HepG2 (cell line): ENCODE data around the gene PTPRQ.

Source experiments
- ATF2 ChIP-seq: sonication (generic); formaldehyde crosslinking; IDR thresholded peaks from 2 replicates; pipeline ENCODE4 v1.4.0; 2020; ENCODE audit warnings: missing genetic modification reagents
- CTCF ChIP-seq: sonication (generic); formaldehyde crosslinking; IDR thresholded peaks from 2 replicates; pipeline ENCODE4 v1.5.0; 2020; ENCODE audit warnings: mild to moderate bottlenecking, missing genetic modification reagents, moderate library complexity
- DDIT3 ChIP-seq: sonication (generic); formaldehyde crosslinking; IDR thresholded peaks from 2 replicates; pipeline ENCODE4 v1.4.0; 2020; ENCODE audit warnings: mild to moderate bottlenecking, missing genetic modification reagents
- JDP2 ChIP-seq: sonication (generic); formaldehyde crosslinking; IDR thresholded peaks from 2 replicates; pipeline ENCODE4 v1.8.1; 2022; ENCODE audit warnings: missing genetic modification reagents, borderline replicate concordance
- MED13 ChIP-seq: sonication (generic); formaldehyde crosslinking; IDR thresholded peaks from 2 replicates; pipeline ENCODE4 v1.5.0; 2020; ENCODE audit warnings: missing genetic modification reagents
- POLR2A ChIP-seq, 2 experiments: IDR thresholded peaks; 2 replicates each; pipeline ENCODE4 v1.6.1; 2011; ENCODE audit warnings: low read depth in 2 of 2, low read length in 2 of 2, mild to moderate bottlenecking in 1 of 2, moderate library complexity in 1 of 2; ENCODE audit not compliant: insufficient read depth in 1 of 2
- SP1 ChIP-seq, 2 experiments: fragments of 450-650 bp in 1 of 2; sonication (generic) in 1 of 2; formaldehyde crosslinking in 1 of 2; IDR thresholded peaks; 2 replicates each; pipeline versions ENCODE4 v1.4.0 to v1.6.1; 2016 to 2020; ENCODE audit warnings: missing genetic modification reagents in 1 of 2
- TAF1 ChIP-seq: sonication (generic); formaldehyde crosslinking; IDR thresholded peaks from 2 replicates; pipeline ENCODE4 v1.4.0; 2020; ENCODE audit warnings: missing genetic modification reagents
- ZBTB2 ChIP-seq: sonication (generic); formaldehyde crosslinking; IDR thresholded peaks from 2 replicates; pipeline ENCODE4 v1.8.0; 2022; ENCODE audit warnings: low read depth, missing genetic modification reagents
- ZMYM2 ChIP-seq: sonication (generic); formaldehyde crosslinking; IDR thresholded peaks from 2 replicates; pipeline ENCODE4 v1.8.0; 2022; ENCODE audit warnings: mild to moderate bottlenecking, missing genetic modification reagents
- ZNF317 ChIP-seq: sonication (generic); formaldehyde crosslinking; IDR thresholded peaks from 2 replicates; pipeline ENCODE4 v1.5.0; 2020; ENCODE audit warnings: mild to moderate bottlenecking, missing genetic modification reagents
- ZNF496 ChIP-seq: sonication (generic); formaldehyde crosslinking; IDR thresholded peaks from 2 replicates; pipeline ENCODE4 v1.8.1; 2023; ENCODE audit warnings: mild to moderate bottlenecking, moderate library complexity, missing genetic modification reagents; ENCODE audit not compliant: insufficient replicate concordance

- TF ChIP-seq ATF2 (no peak), POLR2A (IDR thresholded peaks at IDR 0.05; ENCODE audit: insufficient read depth in 1 of 2, low read depth in 2 of 2, low read length in 2 of 2) (no peak), SP1 (IDR thresholded peaks at IDR 0.05) (no peak), SP1 (CRISPR knock-in tag; IDR thresholded peaks at IDR 0.05) (no peak), ZNF496 (CRISPR knock-in tag) (no peak), TAF1 (CRISPR knock-in tag) (no peak), DDIT3 (CRISPR knock-in tag) (no peak), ZBTB2 (no peak), CTCF (CRISPR knock-in tag) (no peak), ZMYM2 (CRISPR knock-in tag) (no peak), MED13 (CRISPR knock-in tag) (no peak), ZNF317 (no peak), JDP2 (CRISPR knock-in tag) (no peak)
These were observed 173.7 kb downstream of the PTPRQ start for GRCh38 chr12:80617733-80618132.
